Measurements from ENCODE around the gene CAPN10. TPM values are rescaled to one million over a fixed set of nuclear protein-coding genes. Genes with fewer than 3 reads are reported as not detected.

Gene CAPN10
- total RNA-seq, 3 donors from 2014 or later: 17.0 to 26.2 (median 25.5) TPM

DNA sequence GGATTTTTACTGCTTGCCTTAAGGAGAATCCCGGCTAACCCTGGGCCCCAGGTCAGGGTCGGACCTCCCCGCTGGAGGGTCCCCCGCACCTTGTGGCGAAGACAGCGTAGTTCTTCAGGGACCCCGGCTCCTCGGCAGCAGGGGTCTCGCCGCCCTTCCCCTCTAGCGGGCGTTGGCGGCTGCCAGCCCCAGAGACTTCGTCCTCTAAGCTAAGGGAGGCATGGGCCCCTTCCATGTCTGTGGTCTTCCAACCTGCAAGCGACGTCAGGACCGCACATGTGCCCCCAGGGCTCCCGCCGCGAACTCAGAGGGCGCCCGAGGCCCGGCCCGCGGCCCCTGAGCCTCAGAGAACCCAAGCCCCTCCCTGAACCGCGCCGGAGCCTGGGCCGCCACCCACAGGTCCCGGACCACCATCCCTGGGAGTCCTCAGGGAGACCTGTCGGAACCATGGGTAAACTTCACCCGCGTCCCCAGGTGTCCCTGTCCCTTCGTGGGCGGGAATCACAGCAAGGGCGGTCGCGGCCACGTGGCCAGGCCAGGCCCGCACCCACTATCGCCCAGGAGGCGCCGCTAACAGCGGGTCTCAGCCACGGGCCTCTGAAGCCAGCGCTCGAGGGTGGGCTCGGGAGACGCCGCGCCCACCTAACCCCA is 29.3 kb upstream of the CAPN10 start:
- no peaks in the 10 kb centered on the region for H3K36me3 ChIP-seq
- H3K4me3 ChIP-seq: peak overlapping the region; percentile 46 to 86 (median 64)
- intact Hi-C loops (cut with DNase I; ENCODE audit: low total_unique reads): no loop called here
- no peak overlapping the region for H3K27ac ChIP-seq
- no peaks in the 10 kb centered on the region for H3K27me3 ChIP-seq
- no peak for DNase-seq (ENCODE audit: low spot score in 2 of 2)
- no peaks in the 10 kb centered on the region for H3K9me3 ChIP-seq
- peaks cover 4 to 10% of the 10 kb centered on the region in 2 donors for H3K4me1 ChIP-seq
- TF ChIP-seq, protein P1, sequence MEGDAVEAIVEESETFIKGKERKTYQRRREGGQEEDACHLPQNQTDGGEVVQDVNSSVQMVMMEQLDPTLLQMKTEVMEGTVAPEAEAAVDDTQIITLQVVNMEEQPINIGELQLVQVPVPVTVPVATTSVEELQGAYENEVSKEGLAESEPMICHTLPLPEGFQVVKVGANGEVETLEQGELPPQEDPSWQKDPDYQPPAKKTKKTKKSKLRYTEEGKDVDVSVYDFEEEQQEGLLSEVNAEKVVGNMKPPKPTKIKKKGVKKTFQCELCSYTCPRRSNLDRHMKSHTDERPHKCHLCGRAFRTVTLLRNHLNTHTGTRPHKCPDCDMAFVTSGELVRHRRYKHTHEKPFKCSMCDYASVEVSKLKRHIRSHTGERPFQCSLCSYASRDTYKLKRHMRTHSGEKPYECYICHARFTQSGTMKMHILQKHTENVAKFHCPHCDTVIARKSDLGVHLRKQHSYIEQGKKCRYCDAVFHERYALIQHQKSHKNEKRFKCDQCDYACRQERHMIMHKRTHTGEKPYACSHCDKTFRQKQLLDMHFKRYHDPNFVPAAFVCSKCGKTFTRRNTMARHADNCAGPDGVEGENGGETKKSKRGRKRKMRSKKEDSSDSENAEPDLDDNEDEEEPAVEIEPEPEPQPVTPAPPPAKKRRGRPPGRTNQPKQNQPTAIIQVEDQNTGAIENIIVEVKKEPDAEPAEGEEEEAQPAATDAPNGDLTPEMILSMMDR (IDR thresholded peaks at IDR 0.05): no peak
- TF ChIP-seq POLR2A (IDR thresholded peaks at IDR 0.05): no peak
- TF ChIP-seq POLR2AphosphoS5 (IDR thresholded peaks at IDR 0.05): no peak

DNA sequence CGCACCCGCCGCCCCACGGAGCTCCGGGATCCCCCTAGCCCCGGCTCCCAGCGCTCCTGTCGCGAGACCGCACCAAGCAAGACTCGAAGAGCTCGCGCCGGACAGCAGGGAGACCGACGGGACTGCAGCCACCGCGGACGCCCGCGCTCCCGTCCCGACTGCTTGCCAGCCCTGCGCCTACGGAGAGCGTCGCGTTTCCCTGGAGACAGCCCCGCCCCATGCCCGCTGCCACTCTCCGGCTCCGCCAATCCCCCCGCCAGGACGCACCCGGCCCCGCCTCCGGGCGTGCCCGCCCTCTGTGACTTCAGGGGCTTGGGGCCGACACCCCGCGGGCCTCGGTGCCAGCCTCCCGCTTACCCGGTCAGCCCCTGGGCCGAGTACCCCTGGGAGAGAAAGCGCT is 28.7 kb upstream of the CAPN10 start, which contains the start of gene ANKMY1:
ANKMY1 (minus strand) TSS at position 181 of the 400 bp plus-strand sequence. CDS start 653 bp downstream, outside the sequence.
- intact Hi-C loops (cut with DNase I; ENCODE audit: low total_unique reads): no loop called here
- Histone ChIP-seq H3K36me3 (no peaks in the 10 kb centered on the region), H3K27me3 (no peaks in the 10 kb centered on the region), H3K27ac (no peak within 1 kb of the TSS), H3K9me3 (no peaks in the 10 kb centered on the region), H3K4me3 (peak within 1 kb of the TSS; percentile 46 to 86 (median 64)), H3K4me1 (peaks cover 4 to 10% of the 10 kb centered on the region in 2 donors)
- no peak for TF ChIP-seq POLR2A (IDR thresholded peaks at IDR 0.05)
- TF ChIP-seq, protein P1 (IDR thresholded peaks at IDR 0.05): no peak
- no peak for DNase-seq (ENCODE audit: low spot score in 2 of 2)

DNA sequence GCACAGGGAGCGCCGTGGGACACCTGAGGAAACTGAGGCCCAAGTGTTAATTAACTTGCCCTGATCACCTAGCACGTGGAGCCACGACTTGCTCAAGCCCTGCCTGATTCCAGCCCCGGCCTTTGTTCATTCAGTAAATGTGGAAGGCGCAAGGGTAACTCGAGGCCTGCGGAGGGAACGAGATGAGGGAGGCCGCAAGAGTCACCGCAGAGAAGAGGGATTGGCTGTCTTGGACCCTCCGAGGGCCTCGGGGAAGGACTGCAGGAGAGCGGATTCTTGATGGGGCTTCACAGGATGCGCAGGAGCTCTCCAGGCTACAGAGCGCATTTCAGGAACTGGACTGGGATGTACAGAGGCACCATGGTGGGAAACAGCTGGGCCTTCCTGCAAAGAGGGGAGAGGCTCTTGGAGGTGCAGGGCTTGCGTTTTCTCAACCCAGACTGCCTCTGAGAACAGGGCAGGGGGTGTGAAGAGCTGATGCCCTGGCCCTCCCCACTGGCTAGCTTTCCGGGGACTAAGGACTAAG is 28.2 kb upstream of the CAPN10 start:
- H3K4me1 ChIP-seq: peaks cover 4 to 10% of the 10 kb centered on the region in 2 donors
- no peak overlapping the region for H3K27ac ChIP-seq
- intact Hi-C loops (cut with DNase I; ENCODE audit: low total_unique reads): no loop called here
- peak overlapping the region; percentile 46 to 86 (median 64) for H3K4me3 ChIP-seq
- no peak for DNase-seq (ENCODE audit: low spot score in 2 of 2)
- no peaks in the 10 kb centered on the region for H3K9me3 ChIP-seq
- no peaks in the 10 kb centered on the region for H3K27me3 ChIP-seq
- TF ChIP-seq, protein P1 (IDR thresholded peaks at IDR 0.05): no peak
- H3K36me3 ChIP-seq: no peaks in the 10 kb centered on the region

DNA sequence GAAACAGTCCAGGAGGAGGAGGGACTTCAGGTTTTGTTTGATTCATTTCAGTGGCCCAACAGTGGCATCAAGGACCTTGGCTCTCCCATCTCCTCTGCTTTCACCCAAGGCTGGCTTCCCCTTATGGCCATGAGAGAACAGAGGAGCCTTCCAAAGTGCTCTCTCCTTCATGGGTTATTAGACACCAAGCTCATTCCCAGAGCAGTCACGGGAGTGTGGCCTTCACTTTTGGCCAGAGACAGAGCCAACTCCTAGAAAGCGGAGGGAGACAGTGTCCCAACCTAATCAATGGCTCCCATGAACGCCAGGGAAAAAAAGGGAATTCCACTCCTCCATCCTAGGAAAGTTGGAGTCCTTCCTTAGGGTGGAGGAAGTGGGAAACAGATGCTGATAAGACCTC is 27.2 kb upstream of the CAPN10 start:
- Histone ChIP-seq H3K27ac (no peak overlapping the region), H3K4me1 (peaks cover 4 to 10% of the 10 kb centered on the region in 2 donors), H3K9me3 (no peaks in the 10 kb centered on the region), H3K36me3 (no peaks in the 10 kb centered on the region), H3K4me3 (no peak overlapping the region), H3K27me3 (no peaks in the 10 kb centered on the region)
- TF ChIP-seq POLR2A (IDR thresholded peaks at IDR 0.05) (no peak), POLR2AphosphoS5 (IDR thresholded peaks at IDR 0.05) (no peak)
- intact Hi-C loops (cut with DNase I; ENCODE audit: low total_unique reads): no loop called here
- DNase-seq (ENCODE audit: low spot score in 2 of 2): peak in 1 of 2 donors; percentile 5

DNA sequence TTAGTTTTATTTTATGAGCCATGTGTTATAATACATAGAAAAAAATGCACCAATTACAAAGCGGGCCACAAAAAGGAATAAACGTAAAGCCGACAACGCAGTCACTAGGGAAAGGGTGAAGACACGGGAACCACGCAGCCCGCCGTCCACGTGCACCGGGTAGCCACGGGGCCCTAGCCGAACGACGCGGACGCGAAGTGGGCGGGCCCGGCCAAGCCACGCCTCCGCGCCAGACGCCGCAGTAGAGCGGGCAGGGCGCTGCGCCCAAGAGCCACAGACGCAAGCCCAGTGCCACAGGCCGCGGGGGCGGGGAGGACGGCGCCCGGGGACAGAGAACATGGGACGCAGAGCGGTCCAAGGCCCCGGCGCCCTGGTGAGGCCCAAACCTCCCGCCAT is 26.5 kb upstream of the CAPN10 start, which contains the start of gene DUSP28:
DUSP28 (plus strand) TSS at position 274 of the 396 bp plus-strand sequence. CDS start 328 bp downstream, outside the sequence.
- Histone ChIP-seq H3K27me3 (no peaks in the 10 kb centered on the region), H3K36me3 (no peaks in the 10 kb centered on the region), H3K9me3 (no peaks in the 10 kb centered on the region), H3K4me3 (peak within 1 kb of the TSS; percentile 89 to 96 (median 90)), H3K4me1 (peaks cover 4 to 10% of the 10 kb centered on the region in 2 donors), H3K27ac (peak within 1 kb of the TSS; percentile 100)
- peak in 1 of 3 donors; percentile 91 for TF ChIP-seq POLR2AphosphoS5 (IDR thresholded peaks at IDR 0.05)
- TF ChIP-seq, protein P1 (IDR thresholded peaks at IDR 0.05): no peak
- TF ChIP-seq POLR2A (IDR thresholded peaks at IDR 0.05): peak; percentile 80
- peak; percentile 86 to 91 for DNase-seq (ENCODE audit: low spot score in 2 of 2)
- intact Hi-C loops (cut with DNase I; ENCODE audit: low total_unique reads): no loop called here

All from breast epithelium (tissue), 4 donors.